ENCODE data around the gene MAN2A1.

GRCh38 chr5:109767184-109767995, 77.7 kb downstream of the MAN2A1 start:
- TF ChIP-seq CTCF (IDR thresholded peaks at IDR 0.05) (no peak), EP300 (IDR thresholded peaks at IDR 0.05) (no peak), JUNB (IDR thresholded peaks at IDR 0.05) (no peak), SMC3 (IDR thresholded peaks at IDR 0.05) (no peak), ELK1 (IDR thresholded peaks at IDR 0.05; ENCODE audit: low read depth, low read length) (no peak), POLR2A (IDR thresholded peaks at IDR 0.05; ENCODE audit: low read length) (no peak), PHF8 (IDR thresholded peaks at IDR 0.05; ENCODE audit: borderline replicate concordance, low read depth) (no peak), MAX (IDR thresholded peaks at IDR 0.05) (no peak), FOXS1 (CRISPR knock-in tag; IDR thresholded peaks at IDR 0.05) (no peak), PBX3 (IDR thresholded peaks at IDR 0.05) (no peak), MAZ (IDR thresholded peaks at IDR 0.05; ENCODE audit: borderline replicate concordance, low read depth, low read length) (no peak), HDAC2 (IDR thresholded peaks at IDR 0.05) (no peak)
